Measurements from ENCODE around the gene ZMYND11.

DNA sequence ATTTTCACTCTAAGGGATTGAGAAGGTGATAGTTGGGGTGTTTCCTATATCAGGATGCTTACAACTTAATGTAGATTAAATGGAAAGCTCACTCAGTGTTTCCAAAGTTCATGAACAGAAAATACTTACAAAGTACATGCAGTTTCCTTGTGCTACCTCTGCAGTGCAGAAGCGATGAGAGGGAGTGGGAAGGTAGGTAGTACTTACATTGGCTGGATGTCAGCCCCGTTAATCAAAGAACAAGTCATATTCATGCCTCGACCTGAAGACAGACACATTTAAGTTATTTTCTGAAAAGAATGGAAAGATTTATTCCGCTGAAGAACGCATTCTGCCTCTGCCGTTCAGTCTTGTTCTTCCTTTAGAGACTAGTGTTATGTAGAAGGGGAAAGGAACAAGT, 93.1 kb downstream of the ZMYND11 start:
- TF ChIP-seq, protein P1, sequence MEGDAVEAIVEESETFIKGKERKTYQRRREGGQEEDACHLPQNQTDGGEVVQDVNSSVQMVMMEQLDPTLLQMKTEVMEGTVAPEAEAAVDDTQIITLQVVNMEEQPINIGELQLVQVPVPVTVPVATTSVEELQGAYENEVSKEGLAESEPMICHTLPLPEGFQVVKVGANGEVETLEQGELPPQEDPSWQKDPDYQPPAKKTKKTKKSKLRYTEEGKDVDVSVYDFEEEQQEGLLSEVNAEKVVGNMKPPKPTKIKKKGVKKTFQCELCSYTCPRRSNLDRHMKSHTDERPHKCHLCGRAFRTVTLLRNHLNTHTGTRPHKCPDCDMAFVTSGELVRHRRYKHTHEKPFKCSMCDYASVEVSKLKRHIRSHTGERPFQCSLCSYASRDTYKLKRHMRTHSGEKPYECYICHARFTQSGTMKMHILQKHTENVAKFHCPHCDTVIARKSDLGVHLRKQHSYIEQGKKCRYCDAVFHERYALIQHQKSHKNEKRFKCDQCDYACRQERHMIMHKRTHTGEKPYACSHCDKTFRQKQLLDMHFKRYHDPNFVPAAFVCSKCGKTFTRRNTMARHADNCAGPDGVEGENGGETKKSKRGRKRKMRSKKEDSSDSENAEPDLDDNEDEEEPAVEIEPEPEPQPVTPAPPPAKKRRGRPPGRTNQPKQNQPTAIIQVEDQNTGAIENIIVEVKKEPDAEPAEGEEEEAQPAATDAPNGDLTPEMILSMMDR (conservative IDR thresholded peaks at IDR 0.05; ENCODE audit: low read length): no peak
- no peak for TF ChIP-seq EZH2phosphoT487 (IDR thresholded peaks at IDR 0.05; ENCODE audit: borderline replicate concordance)

Data from Loucy (cell line).